GM12872 (cell line): ENCODE data around the gene PLCXD1.

Source experiments
- TF ChIP-seq, protein P1 (sequence below): IDR thresholded peaks from 3 replicates; pipeline ENCODE4 v1.5.1; 2011; ENCODE audit warnings: low read depth, mild to moderate bottlenecking, low read length, moderate library complexity; ENCODE audit not compliant: insufficient read depth

PLCXD1 gene

DNA sequence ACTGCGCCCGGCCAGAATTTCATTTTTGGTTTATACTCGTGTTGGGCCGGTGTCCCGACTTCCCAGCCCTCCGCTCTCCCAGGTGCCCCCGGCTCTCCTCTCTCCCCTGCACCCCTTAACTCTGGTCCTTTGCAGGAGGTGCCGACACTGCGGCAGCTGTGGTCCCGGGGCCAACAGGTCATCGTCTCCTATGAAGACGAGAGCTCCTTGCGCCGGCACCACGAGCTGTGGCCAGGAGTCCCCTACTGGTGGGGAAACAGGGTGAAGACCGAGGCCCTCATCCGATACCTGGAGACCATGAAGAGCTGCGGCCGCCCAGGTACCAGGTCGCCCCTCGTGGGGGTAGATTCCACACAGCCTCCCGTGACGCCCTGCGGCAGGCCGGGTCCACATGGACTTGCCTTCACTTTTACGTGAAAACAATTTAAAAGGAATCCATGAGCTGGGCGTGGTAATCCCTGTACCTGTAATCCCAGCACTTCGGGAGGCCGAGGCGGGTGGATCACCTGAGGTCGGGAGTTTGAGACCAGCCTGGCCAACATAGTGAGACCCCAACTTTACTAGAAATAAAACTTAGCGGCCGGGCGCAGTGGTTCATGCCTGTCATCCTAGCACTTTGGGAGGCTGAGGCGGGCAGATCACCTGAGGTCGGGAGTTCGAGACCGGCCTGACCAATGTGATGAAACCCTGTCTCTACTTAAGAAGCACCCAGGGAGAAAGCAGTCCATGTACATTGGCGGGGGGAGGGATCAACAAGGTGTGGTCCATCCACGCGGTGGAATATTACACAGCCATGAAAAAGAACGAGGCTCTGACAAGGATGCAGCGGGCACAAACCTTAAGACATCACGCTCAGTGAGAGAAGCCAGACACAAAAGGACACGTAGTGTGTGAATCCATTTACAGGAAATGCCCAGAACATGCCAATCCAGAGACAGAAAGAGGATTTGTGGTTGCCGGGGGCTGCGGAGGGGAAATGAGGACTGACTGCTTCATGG lies 12.0 kb downstream of the PLCXD1 start:
- TF ChIP-seq, protein P1, sequence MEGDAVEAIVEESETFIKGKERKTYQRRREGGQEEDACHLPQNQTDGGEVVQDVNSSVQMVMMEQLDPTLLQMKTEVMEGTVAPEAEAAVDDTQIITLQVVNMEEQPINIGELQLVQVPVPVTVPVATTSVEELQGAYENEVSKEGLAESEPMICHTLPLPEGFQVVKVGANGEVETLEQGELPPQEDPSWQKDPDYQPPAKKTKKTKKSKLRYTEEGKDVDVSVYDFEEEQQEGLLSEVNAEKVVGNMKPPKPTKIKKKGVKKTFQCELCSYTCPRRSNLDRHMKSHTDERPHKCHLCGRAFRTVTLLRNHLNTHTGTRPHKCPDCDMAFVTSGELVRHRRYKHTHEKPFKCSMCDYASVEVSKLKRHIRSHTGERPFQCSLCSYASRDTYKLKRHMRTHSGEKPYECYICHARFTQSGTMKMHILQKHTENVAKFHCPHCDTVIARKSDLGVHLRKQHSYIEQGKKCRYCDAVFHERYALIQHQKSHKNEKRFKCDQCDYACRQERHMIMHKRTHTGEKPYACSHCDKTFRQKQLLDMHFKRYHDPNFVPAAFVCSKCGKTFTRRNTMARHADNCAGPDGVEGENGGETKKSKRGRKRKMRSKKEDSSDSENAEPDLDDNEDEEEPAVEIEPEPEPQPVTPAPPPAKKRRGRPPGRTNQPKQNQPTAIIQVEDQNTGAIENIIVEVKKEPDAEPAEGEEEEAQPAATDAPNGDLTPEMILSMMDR, result no peak

GRCh38 chrX:295136-295535 lies 14.0 kb downstream of the PLCXD1 start:
- TF ChIP-seq, protein P1, result no peak

GRCh38 chrX:298993-299392 lies 17.8 kb downstream of the PLCXD1 start:
- TF ChIP-seq, protein P1, result no peak

DNA sequence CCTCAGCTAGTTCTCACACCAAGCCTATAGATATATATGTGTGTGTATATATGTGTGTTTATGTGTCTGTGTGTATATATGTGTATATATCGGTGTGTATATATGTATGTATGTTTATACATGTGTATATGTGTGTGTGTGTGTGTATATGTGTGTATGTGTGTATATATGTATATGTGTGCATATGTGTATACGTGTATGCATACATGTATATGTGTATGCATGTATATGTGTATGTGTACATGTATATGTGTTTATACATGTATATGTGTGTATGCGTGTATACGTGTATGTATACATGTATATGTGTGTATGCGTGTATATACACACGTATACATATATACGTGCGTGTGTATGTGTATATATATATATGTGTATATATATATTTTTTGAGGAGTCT lies 19.2 kb downstream of the PLCXD1 start:
- TF ChIP-seq, protein P1, result no peak

DNA sequence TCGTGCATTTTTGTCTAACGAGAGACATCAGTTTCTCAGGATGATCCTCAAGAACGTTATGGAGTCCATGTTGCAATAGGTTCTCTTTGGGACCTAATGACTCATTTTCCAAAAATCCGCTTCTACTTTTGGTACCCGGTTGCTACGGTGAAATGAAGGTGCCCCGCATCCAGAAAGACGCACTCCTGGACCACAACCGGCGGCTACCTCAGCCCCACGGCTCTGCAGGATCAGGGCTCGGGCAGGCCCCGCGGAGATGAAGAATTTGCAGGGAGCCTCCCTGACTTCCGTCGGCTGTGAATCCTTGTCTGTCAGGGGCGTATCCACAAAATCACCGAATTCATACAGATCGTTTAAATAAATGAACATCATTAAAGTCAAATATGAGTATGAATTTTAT lies 21.8 kb downstream of the PLCXD1 start:
- TF ChIP-seq, protein P1, result no peak

GRCh38 chrX:307261-308111 lies 26.3 kb downstream of the PLCXD1 start:
- TF ChIP-seq, protein P1, result no peak
